ENCODE results near the gene KCNJ12.
A peak's percentile ranks its signal among the peaks of the same experiment; 100 is the strongest.
"Not testable (repeated sequence)": the region's sequence is repeated elsewhere in the genome, so short reads cannot be mapped to it uniquely, and the experiment has no call there.

The KCNJ12 gene

DNA sequence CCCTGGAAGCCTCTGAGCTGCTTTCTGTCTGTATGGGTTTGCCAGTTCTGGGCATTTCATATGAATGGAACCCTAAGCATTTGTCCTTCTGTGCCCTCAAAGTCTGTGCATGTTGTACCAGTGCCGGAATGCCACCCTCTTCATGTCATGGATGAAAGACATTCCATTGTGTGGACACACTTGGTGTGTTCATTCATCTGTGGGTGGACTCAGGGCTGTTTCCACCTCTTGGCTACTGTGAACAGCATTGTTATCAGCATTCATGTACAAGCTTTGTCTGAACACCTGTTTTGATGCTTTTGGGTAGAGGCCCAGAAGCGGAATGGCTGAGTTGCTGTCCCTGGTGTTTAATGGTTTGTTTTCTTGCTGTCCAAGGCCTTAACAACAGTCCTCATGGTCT lies 30.1 kb upstream of the KCNJ12 start:
- H3K36me3 Mint-ChIP-seq; DNase-seq (ENCODE audit: low spot score in 2 of 2); H3K9me3 Mint-ChIP-seq; H3K4me3 Mint-ChIP-seq; H3K27ac Mint-ChIP-seq; H3K4me1 Mint-ChIP-seq; ATAC-seq: not testable (repeated sequence)

DNA sequence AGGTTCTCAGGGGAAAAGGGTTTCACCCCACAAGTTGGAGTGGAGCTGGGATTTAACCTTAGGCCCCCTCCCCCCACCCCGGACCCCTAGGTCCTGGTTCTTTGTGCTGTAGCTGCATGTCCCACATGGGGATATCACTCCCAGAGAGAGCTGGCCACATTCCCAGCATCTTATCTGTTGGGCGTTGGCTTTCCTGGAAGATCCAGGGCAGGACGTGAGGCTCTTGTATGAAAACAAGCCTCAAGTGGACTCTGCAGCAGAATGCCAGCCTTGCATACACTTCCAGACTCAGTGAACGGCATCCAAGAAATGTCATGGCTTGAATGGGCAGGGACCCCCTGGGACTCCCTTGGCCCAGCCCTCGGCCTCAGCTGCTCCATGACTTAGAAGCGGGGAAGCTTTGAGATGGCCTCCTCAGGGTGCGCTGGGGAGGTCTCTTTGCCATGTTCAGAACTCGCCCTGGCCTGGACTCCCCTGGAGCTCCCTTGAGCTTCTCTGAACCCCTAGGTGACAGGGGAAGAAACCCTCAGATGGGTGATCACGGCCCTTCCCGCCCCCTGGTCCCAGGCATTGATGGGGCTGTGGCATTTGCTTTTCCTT lies 29.4 kb upstream of the KCNJ12 start:
- H3K4me1 Mint-ChIP-seq; H3K27ac Mint-ChIP-seq; H3K4me3 Mint-ChIP-seq; ATAC-seq; H3K36me3 Mint-ChIP-seq; DNase-seq (ENCODE audit: low spot score in 2 of 2); H3K9me3 Mint-ChIP-seq: not testable (repeated sequence)

DNA sequence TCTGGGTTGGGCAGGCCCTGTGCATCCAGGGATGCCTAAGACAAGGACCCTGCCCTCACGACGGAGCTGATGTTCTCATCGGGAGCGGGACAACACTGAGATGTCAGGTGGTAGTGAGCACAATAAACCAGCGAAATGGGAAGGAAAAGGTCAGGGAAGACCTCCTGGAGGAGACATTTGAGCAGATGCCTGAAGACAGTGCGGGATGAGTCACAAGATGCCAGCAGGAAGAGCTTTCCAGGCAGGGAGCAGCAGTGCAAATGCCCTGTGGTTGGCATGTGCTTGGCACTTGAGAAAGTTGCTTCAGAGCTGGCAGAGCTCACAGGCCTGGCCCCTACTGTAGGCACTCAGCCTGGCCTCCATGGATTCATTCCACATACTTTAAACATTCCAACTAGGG lies 28.5 kb upstream of the KCNJ12 start:
- DNase-seq (ENCODE audit: low spot score in 2 of 2); H3K27ac Mint-ChIP-seq; H3K4me1 Mint-ChIP-seq; ATAC-seq; H3K9me3 Mint-ChIP-seq; H3K4me3 Mint-ChIP-seq; H3K36me3 Mint-ChIP-seq: not testable (repeated sequence)

DNA sequence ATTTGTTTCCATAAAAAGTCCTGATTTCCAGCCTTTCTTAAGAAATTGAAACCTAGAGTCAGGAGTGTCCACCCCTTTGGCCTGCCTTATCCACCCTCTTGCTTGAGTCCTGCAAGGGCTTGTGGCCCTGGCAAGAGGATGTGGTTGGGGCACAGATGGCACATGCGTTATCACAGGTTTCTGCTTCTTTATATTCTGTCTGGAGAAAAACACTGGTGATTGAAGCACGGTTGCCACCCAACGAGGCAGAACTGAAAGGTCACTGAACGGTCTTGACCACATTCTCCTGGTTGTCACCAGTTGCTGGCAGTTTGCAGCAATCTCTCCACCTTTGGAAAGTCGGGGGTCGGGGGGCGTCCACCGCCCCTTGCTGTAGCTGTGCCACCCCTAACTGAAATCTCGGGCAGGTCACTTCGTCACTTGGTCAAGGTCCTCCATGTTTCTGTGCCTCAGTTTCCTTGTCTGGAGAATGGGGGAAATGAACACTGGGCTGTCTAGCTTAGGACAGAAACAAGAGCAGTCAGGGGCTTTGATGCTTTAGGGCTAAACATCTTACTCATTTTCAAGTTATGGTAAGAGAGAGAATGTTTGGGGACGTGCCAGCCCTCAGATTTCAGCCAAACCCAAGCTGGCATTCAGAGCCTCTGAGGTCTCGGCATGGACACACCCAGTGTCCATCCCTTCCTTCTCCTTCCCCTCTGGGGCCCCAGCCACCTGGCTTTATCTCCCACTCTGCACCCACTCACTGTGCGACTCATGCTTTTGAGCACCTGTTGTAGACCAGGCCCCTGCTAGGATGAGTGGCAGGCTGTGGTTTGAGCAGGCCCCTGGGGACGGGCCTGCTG lies 27.9 kb upstream of the KCNJ12 start:
- H3K36me3 Mint-ChIP-seq; H3K27ac Mint-ChIP-seq; H3K4me1 Mint-ChIP-seq; H3K9me3 Mint-ChIP-seq; H3K4me3 Mint-ChIP-seq; DNase-seq (ENCODE audit: low spot score in 2 of 2): not testable (repeated sequence)
- peak; percentile 38 for ATAC-seq

DNA sequence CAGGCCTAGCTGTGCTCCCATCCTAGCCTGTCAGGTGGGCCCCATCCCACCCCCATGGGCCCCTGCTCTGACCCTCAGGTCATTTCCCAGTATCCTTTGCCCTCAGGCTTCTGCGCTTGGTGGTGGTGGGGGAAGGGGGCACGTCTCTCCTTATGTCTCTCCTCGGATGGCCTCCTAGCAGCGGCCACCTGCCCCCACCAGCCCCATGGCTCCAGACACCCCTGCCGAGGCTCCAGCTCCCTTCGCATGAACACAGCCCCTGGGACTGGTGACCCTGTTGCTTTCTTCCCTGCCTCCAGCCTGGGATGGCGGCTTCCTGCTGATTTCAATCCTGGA lies 27.3 kb upstream of the KCNJ12 start:
- not testable (repeated sequence) for H3K27ac Mint-ChIP-seq; H3K4me1 Mint-ChIP-seq; H3K4me3 Mint-ChIP-seq; DNase-seq (ENCODE audit: low spot score in 2 of 2); H3K36me3 Mint-ChIP-seq; ATAC-seq; H3K9me3 Mint-ChIP-seq

DNA sequence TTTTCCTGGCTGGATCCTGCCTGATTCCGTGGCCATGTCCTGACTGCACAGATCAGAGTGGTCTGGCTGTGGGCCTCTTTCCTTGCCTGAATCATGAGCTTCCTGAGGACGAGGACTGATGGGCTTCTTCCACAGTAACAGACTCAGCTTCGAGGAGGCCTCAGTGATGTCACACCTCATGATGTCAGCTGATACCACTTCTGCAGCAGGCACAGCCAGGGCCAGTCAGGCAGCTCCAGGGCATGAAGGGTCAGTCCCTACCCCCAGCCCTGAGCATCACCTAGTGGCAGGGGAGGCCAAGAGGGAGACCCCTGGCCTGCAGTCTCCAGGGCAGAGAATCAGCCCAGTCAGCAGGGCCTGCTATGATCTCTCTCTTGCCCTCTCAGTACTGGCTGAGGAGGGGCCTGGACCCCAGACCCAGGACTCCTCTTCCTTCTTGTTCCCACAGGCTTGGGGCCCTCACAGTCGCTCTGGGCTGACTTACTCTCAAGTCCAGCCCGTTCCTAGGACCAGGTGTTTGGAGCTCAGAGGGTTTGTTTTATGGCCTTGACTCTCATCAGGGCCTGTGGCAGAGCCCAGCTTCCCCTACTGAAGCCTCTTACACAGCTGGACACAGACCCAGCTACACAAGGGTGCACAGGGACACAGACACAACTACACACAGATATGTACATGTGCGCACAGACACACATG lies 26.7 kb upstream of the KCNJ12 start:
- H3K9me3 Mint-ChIP-seq; H3K36me3 Mint-ChIP-seq; ATAC-seq; DNase-seq (ENCODE audit: low spot score in 2 of 2); H3K4me1 Mint-ChIP-seq; H3K4me3 Mint-ChIP-seq; H3K27ac Mint-ChIP-seq: not testable (repeated sequence)

DNA sequence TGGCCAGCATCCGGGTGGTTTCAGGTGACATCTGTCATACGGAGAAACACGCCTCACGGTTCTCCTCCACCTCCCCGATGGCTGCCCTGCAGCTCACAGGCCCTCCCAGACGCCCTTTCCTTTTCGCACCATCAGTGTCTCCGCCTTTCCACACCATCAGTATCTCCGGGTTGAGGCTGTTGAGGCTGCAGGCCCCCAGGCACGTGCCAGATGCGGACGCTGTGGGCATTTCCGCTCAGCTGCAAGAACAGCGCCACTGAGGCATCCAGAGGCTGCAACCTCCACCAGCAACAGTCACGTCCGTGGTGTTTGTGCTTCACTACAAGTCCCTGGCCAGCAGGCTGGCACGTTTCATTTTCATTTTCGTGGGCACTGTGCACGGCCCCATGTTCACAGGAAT lies 25.7 kb upstream of the KCNJ12 start:
- not testable (repeated sequence) for H3K4me1 Mint-ChIP-seq; H3K9me3 Mint-ChIP-seq; ATAC-seq; DNase-seq (ENCODE audit: low spot score in 2 of 2); H3K4me3 Mint-ChIP-seq; H3K36me3 Mint-ChIP-seq; H3K27ac Mint-ChIP-seq

DNA sequence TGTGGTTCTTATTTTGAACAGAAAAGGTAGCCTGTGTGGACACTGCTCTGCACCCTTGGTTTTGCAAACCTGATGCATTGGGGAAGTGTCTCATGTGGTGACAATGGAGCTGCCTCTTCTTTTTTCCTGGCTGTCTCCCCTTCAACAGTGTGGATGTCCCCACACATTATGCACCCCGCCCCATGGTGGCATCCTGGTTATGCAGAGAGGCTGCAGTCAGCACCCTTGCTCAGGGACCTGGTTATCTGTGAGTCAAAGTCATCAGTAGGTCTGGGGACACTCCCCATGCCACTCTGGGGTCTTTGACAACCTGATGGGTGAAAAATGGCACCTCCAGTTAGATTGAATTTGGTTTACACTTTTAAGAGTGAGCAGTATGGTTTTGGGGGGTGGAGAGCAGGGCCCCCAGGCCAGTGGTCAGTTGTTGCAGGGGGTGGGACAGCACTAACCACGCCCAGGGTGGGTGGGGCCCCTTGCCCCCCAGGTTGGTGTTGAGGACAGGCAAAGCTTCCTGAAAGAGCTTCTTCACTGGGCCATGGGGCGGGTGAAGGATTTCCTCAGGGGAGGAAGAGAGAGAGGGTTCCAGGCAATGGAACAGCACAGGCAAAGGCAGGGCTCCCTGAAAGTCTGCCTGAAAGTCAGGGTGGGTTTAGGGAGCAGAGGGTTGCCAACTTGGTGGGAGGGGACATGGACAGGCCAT lies 24.6 kb upstream of the KCNJ12 start:
- H3K4me1 Mint-ChIP-seq, result no peaks in the 10 kb centered on the region
- no peaks in the 10 kb centered on the region for H3K9me3 Mint-ChIP-seq
- ATAC-seq (no peak), DNase-seq (ENCODE audit: low spot score in 2 of 2) (no peak)
- H3K36me3 Mint-ChIP-seq, result no peaks in the 10 kb centered on the region
- no peak overlapping the region for H3K27ac Mint-ChIP-seq
- H3K4me3 Mint-ChIP-seq, result no peak overlapping the region

DNA sequence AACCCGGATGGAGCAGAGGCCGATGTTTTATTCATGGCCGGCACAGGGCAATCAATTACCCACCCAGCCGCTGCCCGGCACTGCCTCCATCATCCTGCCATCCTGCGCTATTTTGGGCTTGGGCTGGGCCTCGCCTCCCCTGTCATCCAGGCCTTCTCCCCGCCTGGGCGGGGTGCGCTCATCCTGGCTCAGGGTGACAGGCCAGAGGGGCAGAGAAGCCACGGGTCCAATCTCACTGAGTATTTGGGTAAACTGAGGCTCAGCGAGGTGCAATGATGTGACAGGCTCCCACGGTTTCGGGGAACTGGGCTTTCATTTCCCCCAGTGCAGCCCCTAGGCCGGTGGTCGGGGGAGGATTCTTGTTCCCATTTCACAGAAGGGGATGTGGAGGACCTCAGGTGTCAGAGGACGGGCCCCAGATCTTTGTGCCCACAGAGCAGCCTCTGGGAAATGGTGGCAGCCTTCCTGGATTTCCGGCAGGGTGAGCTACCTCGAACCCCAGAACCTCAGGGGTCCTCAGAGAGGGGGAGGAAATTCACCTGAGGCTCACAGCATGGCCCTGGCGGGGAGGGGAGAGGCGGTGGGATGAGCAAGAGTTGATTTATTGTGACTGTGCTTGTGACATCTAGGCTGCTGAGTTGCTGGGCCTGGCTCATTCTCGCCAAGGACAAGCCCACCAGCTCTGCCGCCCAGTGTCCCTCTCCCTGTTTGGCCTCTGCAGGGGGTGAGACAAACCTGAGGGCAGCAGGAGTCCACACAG lies 23.8 kb upstream of the KCNJ12 start:
- no peaks in the 10 kb centered on the region for H3K9me3 Mint-ChIP-seq
- H3K4me3 Mint-ChIP-seq, result no peak overlapping the region
- no peak overlapping the region for H3K27ac Mint-ChIP-seq
- no peak for DNase-seq (ENCODE audit: low spot score in 2 of 2)
- no peak for ATAC-seq
- H3K4me1 Mint-ChIP-seq, result no peaks in the 10 kb centered on the region
- no peaks in the 10 kb centered on the region for H3K36me3 Mint-ChIP-seq

DNA sequence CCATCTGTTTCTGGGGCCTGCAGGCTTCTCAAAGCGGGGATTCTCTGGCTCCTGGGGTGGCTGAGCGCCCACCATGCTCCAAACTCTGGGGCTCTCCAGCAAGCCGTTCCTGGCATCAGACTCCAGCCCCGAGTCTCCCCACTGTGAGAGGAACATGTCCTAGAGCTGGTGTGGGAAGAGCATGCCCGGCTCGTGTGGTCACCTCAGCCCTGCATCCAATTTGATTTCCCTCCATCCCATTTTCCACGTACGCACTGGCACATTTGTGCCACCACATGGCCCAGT lies 23.2 kb upstream of the KCNJ12 start:
- ATAC-seq (no peak), DNase-seq (ENCODE audit: low spot score in 2 of 2) (no peak)
- no peaks in the 10 kb centered on the region for H3K9me3 Mint-ChIP-seq
- no peaks in the 10 kb centered on the region for H3K36me3 Mint-ChIP-seq
- H3K4me3 Mint-ChIP-seq, result no peak overlapping the region
- H3K27ac Mint-ChIP-seq, result no peak overlapping the region
- H3K4me1 Mint-ChIP-seq, result no peaks in the 10 kb centered on the region

DNA sequence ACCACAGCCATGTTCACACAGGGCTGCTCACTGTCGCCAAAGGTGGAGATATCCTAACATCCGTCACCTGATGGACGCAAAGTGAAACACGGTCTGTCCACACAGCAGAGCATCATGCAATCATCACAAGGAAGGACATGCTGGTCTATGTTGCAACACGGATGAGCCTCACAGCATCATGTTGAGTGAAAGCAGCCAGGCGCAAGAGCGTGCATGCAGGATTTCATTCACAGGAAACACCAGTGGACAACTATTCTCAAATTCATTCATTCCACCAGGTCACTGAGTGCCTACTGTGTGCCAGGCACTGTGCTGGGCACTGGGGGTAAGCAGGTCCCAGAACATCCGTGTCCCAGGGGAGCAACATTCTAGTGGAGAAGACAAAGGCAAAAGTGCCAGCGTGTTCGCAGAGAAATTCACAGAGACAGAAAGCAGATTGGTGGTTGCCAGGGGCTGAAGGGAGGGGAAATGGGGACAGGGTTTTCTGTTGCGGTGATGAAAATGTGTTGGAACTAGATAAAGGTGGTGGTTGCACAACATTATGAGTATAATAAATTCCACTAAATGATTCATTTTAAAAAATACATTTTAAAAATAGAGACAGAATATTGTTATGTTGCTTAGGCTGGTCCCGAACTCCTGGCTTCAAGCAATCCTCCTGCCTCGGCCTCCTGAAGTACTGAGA lies 22.7 kb upstream of the KCNJ12 start:
- no peak for ATAC-seq
- DNase-seq (ENCODE audit: low spot score in 2 of 2), result no peak
- no peak overlapping the region for H3K27ac Mint-ChIP-seq
- no peaks in the 10 kb centered on the region for H3K9me3 Mint-ChIP-seq
- H3K4me1 Mint-ChIP-seq, result no peaks in the 10 kb centered on the region
- no peak overlapping the region for H3K4me3 Mint-ChIP-seq
- no peaks in the 10 kb centered on the region for H3K36me3 Mint-ChIP-seq

DNA sequence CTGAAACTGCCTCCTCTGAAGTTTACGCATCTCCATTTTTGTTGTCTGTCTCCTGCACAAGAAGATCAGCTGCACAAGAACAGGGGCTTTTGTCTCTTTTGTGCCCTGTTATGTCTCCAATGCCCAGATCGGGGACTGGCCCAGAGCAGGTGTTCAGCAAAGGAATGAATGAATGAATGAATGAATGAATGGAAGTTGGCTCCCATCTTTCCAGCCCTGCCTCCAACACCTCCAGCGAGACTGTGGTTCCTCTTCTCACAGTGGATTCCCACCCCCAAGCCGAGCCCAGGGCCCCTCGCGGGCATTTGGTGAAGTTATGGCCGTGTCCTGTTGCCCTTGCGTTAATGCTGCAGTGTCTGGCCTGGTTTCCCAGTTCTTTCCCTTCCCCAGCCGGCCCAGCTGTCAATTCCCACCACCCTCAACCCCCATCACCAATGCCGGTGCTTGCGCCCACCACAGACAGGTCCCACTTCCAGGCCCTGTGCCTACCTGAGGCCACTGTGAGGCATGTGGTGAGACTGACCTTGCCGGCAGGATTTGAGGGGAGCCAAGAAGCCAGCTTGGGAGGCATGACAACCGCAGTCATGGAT lies 21.3 kb upstream of the KCNJ12 start:
- Mint-ChIP-seq H3K36me3 (no peaks in the 10 kb centered on the region), H3K4me3 (no peak overlapping the region), H3K27ac (no peak overlapping the region), H3K9me3 (no peaks in the 10 kb centered on the region), H3K4me1 (no peaks in the 10 kb centered on the region)
- ATAC-seq (no peak), DNase-seq (ENCODE audit: low spot score in 2 of 2) (no peak)

DNA sequence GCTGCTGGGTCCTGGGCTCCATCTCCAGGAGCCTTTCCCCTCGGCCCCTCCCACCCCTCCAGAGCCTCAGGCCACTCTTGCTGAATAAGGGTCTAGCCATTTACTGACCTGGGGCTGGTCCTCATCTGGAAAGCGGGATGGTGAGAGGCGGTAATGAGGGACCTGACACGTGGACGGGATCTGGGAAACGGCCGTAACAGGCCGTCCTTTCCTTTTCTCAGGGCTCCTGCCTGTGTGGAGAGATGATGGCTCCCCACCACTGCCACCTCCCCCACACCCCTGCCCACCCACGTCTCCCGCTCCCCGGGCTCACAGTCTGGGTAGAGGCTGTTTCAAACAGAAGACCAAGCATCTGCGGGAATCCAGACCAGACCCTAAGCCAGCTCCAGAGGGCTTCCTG lies 20.6 kb upstream of the KCNJ12 start:
- no peak for DNase-seq (ENCODE audit: low spot score in 2 of 2)
- H3K4me1 Mint-ChIP-seq, result no peaks in the 10 kb centered on the region
- no peak overlapping the region for H3K27ac Mint-ChIP-seq
- H3K4me3 Mint-ChIP-seq, result no peak overlapping the region
- no peak for ATAC-seq
- H3K9me3 Mint-ChIP-seq, result no peaks in the 10 kb centered on the region
- no peaks in the 10 kb centered on the region for H3K36me3 Mint-ChIP-seq

DNA sequence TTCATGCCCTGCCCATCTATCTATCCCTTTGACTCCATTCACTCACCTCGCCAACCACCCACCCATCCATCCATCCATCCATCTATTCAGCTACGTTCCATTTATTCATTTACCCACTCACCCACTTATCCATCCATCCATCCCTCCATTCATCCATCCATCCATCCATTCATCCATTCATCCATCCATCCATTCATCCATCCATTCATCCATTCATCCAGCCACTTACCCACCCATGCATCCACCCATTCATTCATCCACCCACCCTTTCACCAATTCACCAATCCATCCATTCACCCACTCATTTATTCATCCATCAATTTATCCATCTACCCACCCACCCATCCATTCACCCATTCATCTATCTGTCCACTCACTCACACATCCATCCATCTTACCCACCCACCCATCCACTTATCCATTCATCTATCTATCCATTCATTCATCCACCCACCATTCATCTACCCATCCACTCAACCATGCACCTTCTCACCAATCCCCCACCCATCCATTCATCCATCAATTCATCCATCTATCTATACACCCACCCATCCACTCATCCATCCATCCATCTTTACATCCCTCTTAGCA lies 19.5 kb upstream of the KCNJ12 start:
- Mint-ChIP-seq H3K27ac (no peak overlapping the region), H3K4me1 (no peaks in the 10 kb centered on the region), H3K36me3 (no peaks in the 10 kb centered on the region), H3K4me3 (no peak overlapping the region), H3K9me3 (no peaks in the 10 kb centered on the region)
- DNase-seq (ENCODE audit: low spot score in 2 of 2) (no peak), ATAC-seq (no peak)

Data from stimulated activated effector memory CD8-positive, alpha-beta T cell treated with anti-CD3 and anti-CD28 coated beads, Interleukin-12 subunit alpha, Interleukin-12 subunit beta, amount 100 ng/mL, for 72 hours (primary cell).